Upper lobe of right lung (tissue), 1 donor: ENCODE measurements around the gene ZNF628. TPM values are rescaled to one million over a fixed set of nuclear protein-coding genes. Genes with fewer than 3 reads are reported as not detected.
A peak's percentile ranks its signal among the peaks of the same experiment; 100 is the strongest.
"Not testable (repeated sequence)": the region's sequence is repeated elsewhere in the genome, so short reads cannot be mapped to it uniquely, and the experiment has no call there.

Experiments used
- ATAC-seq: fragments of 200-7000 bp; cut with Tn5 transposase; one replicate; pipeline ENCODE4 v1.9.1; 2020; ENCODE audit warnings: mild to moderate bottlenecking, moderate library complexity
- DNase-seq: peaks from one replicate; pipeline ENCODE4 v3.0.0-alpha.2; 2020
- H3K27ac ChIP-seq: fragments of 200-600 bp; one replicate; pipeline ENCODE4 v1.8.0; 2022
- H3K27me3 ChIP-seq: fragments of 200-600 bp; one replicate; pipeline ENCODE4 v1.8.0; 2022; ENCODE audit warnings: mild to moderate bottlenecking
- H3K36me3 ChIP-seq: fragments of 200-600 bp; one replicate; pipeline ENCODE4 v1.8.0; 2022
- H3K4me1 ChIP-seq: fragments of 200-600 bp; one replicate; pipeline ENCODE4 v1.8.0; 2022
- H3K4me3 ChIP-seq: fragments of 200-600 bp; one replicate; pipeline ENCODE4 v1.8.0; 2022; ENCODE audit warnings: mild to moderate bottlenecking
- H3K9me3 ChIP-seq: fragments of 200-600 bp; one replicate; pipeline ENCODE4 v1.8.0; 2022
- CTCF ChIP-seq: fragments of 200-600 bp; IDR thresholded peaks from one replicate; pipeline ENCODE4 v1.8.0; 2022; ENCODE audit warnings: antibody characterized with exemption
- intact Hi-C: fragments of 100-400 bp; cut with DNase I; formaldehyde crosslinking; loops from one replicate; pipeline ENCODE4 v1.11.0; 2022
- total RNA-seq: library from RNA; stranded (reverse); fragmentation: NEBNext Ultra II Directional; extraction: Animal tissue kit (Norgen Biotek cat#: 25700); gene quantifications from one replicate; pipeline ENCODE4 v1.2.1, GENCODE V29; 2021
- donor health status: DM: no; HTN: yes; CAD: no; lungs with severe emphysema.

Gene ZNF628
- total RNA-seq, 1 donor from 2014 or later, result 10.2 TPM

- no peak for DNase-seq
- H3K9me3 ChIP-seq, result no peaks in the 10 kb centered on the region
- no peak overlapping the region for H3K4me3 ChIP-seq
- intact Hi-C loops, result no loop called here
- H3K36me3 ChIP-seq, result no peaks in the 10 kb centered on the region
- no peak overlapping the region for H3K27ac ChIP-seq
- TF ChIP-seq CTCF, result no peak
- ATAC-seq, result no peak
- peaks cover 41% of the 10 kb centered on the region for H3K27me3 ChIP-seq
- H3K4me1 ChIP-seq, result peaks cover 2% of the 10 kb centered on the region
Observed at GRCh38 chr19:55446060-55446459, 30.4 kb upstream of the ZNF628 start.

- H3K27ac ChIP-seq, result no peak overlapping the region
- H3K9me3 ChIP-seq, result no peaks in the 10 kb centered on the region
- intact Hi-C loops, result no loop called here
- peaks cover 11% of the 10 kb centered on the region for H3K4me1 ChIP-seq
- DNase-seq, result no peak
- ATAC-seq, result no peak
- no peaks in the 10 kb centered on the region for H3K36me3 ChIP-seq
- H3K4me3 ChIP-seq, result no peak overlapping the region
- peaks cover 43% of the 10 kb centered on the region for H3K27me3 ChIP-seq
- no peak for TF ChIP-seq CTCF
Observed at GRCh38 chr19:55447421-55448174, 28.8 kb upstream of the ZNF628 start.

- ATAC-seq, H3K36me3 ChIP-seq, H3K4me3 ChIP-seq, DNase-seq, H3K27ac ChIP-seq, intact Hi-C loops, H3K9me3 ChIP-seq: not testable (repeated sequence)
- Histone ChIP-seq H3K4me1 (peaks cover 11% of the 10 kb centered on the region), H3K27me3 (peaks cover 46% of the 10 kb centered on the region)
Observed at GRCh38 chr19:55448175-55448490, 28.3 kb upstream of the ZNF628 start.

GRCh38 chr19:55449469-55449868 lies 26.9 kb upstream of the ZNF628 start:
- no peak overlapping the region for H3K27ac ChIP-seq
- H3K27me3 ChIP-seq, result peaks cover 34% of the 10 kb centered on the region
- no peak overlapping the region for H3K4me3 ChIP-seq
- H3K4me1 ChIP-seq, result peaks cover 11% of the 10 kb centered on the region
- DNase-seq (no peak), ATAC-seq (no peak)
- H3K36me3 ChIP-seq, result no peaks in the 10 kb centered on the region
- no peak for TF ChIP-seq CTCF
- intact Hi-C loops, result no loop called here
- H3K9me3 ChIP-seq, result no peaks in the 10 kb centered on the region

GRCh38 chr19:55451163-55451964 lies 25.1 kb upstream of the ZNF628 start:
- Histone ChIP-seq H3K4me3 (peak overlapping the region; percentile 10), H3K27me3 (peaks cover 25% of the 10 kb centered on the region), H3K4me1 (peaks cover 11% of the 10 kb centered on the region), H3K27ac (no peak overlapping the region), H3K36me3 (no peaks in the 10 kb centered on the region), H3K9me3 (no peaks in the 10 kb centered on the region)
- DNase-seq, result no peak
- TF ChIP-seq CTCF, result no peak
- intact Hi-C loops, result no loop called here
- ATAC-seq, result no peak
